ENCODE results near the gene ATXN7L2.

- TF ChIP-seq CTCF (IDR thresholded peaks at IDR 0.05; ENCODE audit: low read depth, low read length) (no peak), POLR2A (IDR thresholded peaks at IDR 0.05; ENCODE audit: extremely low read depth, insufficient read length) (no peak), MYC (IDR thresholded peaks at IDR 0.05; ENCODE audit: low read depth, low read length) (no peak)
Observed at GRCh38 chr1:109472779-109473178, 10.9 kb upstream of the ATXN7L2 start.
